Femur (tissue), 1 donor: ENCODE measurements around the gene CMKLR1.

Source experiments
- DNase-seq: peaks from one replicate; pipeline ENCODE4 v3.0.0-alpha.2; 2017

The CMKLR1 gene

GRCh38 chr12:108297895-108298760 lies 41.0 kb downstream of the CMKLR1 start:
- DNase-seq: no peak

DNA sequence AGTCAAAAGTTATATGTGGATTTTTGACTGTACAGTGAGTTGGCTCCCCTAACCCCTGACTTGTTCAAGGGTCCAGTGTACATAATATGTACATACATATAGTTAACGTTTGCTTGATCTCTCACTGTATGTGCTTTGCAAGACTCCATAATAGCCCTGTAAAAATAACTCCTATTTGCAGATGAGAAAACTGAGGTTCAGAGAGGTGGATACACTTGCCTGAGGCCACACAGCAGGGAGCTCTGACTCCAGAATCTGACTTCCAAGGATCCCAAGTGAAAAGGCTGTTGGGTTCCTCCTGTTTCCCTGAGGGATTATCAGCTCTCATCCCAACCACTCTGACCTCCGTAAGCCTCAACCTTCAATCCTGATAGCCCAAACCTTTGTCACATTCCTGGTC lies 41.7 kb downstream of the CMKLR1 start:
- no peak for DNase-seq

DNA sequence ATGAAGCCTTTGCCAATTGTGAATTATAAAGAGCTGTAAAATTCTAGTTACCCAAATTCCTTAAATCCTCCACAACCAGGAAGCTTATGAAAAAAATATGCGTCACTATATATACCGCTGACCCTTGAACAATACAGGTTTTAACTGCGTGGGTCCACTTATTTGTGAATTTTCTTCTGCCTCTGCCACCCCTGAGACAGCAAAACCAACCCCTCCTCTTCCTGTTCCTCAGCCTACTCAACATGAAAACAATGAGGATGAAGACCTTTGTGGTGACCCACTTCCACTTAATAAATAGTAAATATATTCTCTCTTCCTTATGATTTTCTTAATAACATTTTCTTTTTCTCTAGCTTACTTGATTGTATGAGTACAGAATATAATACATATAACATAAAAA lies 42.2 kb downstream of the CMKLR1 start:
- no peak for DNase-seq

- DNase-seq: no peak
Measured at GRCh38 chr12:108295641-108296040, 43.5 kb downstream of the CMKLR1 start.

DNA sequence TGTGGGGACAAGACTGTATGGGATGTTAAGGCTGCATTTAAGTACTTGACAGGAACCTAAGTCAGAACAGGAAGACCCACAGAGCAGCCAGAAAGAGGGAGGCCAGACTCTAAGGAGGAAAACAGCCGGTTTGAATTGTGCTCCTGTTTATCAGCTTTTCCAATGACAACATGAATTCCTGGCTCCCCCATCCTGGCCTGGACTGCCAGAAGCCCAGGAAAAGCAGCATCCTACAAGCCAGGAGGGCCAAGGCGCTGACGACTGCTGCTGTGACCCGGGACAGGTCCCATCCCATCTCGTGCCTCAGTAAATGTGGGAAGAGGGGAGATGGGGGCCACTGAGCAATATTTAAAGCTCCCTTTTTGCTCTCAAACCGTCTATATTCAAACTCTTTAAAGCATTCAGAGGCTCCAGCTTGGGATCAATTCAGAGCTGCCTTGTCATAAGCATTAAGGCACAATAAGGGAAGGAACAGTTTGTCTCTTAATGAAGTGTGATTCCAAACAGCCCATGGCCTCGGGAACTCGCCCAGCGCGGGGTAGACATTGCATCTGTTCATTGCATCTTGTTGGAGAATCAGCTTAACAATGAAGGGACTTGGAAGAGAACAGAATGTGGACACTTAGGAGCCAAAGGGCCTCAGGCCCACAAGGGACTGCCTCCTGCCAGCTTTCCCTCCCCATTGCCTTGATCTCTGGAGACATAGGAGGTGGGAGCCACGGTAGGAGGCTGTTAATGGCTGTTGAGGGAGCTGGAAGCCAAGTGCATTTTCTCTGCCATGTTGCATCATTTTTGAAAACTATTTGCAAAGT lies 49.6 kb downstream of the CMKLR1 start:
- DNase-seq: peak; percentile 84

GRCh38 chr12:108287227-108287626 lies 51.9 kb downstream of the CMKLR1 start:
- DNase-seq: no peak

DNA sequence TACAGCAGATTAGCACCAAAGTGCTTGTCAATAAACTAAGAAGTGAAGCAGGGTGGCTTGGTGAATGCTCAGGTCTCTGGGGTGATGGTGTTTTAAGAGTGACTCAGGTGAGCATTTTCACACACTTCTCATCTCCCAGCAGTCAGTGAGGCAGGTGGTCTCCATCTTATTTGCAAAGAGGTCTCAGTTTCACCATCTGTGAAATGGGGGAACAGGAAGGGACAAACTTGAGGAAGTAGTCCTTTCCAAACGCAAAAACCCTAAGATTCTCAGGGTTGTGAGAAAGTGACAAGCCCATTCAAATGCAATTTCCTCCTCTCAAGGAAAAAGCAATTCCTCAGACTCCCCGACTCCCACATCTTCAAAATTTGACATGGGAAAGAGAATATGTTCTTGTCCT lies 54.1 kb downstream of the CMKLR1 start:
- no peak for DNase-seq

DNA sequence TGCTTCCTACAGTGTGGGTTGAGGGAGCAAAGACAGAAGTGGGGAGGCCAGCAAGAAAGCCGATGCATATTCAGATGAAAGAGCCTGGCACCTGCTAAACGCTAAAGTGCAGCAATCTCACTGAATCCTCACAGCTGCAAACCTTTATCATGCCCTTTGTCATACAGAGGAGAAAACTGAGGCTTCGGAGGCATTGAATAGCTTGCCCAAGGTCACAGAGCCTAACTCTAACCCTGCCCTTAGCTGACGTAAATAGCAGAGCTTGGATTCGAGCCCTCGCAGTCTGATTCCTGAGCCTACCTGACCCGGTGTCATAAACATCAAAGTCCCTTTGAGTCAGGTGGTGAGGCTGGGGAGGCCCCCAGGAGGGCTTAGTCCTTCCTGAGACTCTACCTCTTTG lies 54.9 kb downstream of the CMKLR1 start:
- DNase-seq: no peak

DNA sequence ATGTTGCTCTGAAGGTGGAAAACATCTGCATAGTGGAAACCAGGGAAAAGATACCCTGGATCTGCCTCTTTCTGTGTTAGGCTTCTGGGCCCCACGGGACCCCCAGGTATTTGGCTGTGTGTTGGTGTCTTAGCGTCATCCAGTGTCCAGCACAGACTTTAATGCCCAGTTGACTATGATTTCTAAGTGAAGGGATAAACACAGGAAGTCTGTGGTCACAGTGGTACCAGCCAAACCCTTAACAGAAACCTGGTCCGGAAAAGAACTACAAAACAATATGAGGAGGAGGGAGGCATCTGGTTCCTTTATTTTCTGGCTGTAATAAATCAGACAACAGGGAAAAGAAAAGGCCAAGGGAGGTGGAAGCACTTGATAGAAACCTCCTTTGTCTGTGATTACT lies 56.4 kb downstream of the CMKLR1 start:
- no peak for DNase-seq

- no peak for DNase-seq
Measured at GRCh38 chr12:108282160-108282559, 57.0 kb downstream of the CMKLR1 start.

DNA sequence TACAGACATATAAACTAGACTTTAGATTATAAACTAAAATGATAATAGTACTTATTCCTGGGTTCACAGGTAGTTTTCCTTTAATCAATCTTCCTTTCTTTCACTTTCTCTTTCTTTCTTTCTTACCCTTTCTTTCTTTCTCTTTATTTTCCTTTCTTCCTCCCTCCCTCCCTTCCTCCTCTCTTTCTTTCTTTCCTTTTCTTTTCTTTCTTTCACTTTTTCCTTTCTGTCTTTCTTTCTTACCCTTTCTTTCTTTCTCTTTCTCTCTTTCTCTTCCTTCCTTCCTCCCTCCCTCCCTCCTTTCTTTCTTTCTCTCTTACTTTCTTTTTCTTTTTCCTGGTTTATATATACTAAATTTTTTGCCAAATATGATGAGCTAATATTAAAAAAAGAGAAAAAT lies 61.5 kb downstream of the CMKLR1 start:
- no peak for DNase-seq

DNA sequence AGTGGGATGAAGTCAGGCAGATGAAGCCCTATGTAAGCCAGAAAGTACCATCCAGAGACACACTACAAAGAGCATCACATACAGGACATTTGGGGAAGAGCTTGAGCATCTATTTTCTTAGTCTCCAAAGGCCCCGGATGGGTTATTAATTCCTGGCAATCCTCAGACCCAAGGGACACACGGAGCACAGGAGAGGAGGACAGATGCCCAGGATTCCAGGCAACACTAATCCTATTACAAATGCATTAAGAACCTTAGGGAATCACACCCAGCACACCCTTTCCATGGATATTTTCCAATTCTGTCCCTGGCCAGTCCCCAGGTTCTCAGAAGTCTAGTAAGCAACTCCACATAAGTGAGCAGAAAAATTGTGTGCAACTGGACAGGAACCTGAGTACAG lies 65.9 kb downstream of the CMKLR1 start:
- DNase-seq: no peak

DNA sequence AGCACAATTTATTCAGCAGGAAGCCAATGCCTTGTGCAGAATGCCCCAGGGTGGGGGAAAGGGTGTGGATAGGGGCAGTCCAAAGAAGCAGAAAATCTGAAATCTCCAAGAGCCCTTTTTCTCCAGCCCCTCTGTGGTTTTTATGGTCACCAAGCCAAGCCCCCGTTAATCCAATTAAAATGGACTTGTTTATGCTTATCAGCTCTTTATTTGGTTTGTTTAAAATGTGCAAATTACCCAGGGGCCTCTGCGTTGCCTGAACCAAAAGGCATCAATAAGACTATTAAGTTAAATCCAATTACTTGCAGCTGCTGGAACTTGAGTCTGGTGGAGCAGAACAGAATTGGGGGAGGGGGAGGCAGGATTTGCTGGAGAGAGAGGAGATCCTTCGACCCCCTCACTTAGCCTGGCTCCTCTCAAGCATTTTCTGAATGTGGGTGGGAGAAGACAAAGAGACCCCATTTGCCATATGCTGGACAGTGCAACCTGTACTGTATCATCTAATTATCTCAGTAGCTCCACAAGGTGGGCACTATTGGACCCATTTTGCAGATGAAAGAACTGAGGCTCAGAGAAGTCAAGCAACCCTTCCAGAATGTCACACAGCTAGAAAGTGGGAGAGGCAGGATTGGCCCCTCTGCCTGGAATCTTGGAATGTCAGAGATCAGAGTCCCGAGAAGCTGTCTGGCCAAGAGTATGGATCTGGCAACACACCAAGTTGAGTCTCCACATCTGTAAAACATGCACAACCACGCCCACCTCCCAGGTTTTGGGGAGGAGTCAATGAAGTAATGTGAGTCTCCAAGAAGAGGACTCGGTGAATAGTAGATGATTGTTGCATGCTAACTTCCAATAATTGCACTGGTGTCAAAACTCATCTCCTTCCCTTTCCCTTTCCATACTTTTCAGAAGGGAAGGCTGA lies 66.9 kb downstream of the CMKLR1 start:
- DNase-seq: no peak

- DNase-seq: no peak
Measured at GRCh38 chr12:108270849-108271143, 68.3 kb downstream of the CMKLR1 start.

- DNase-seq: no peak
Measured at GRCh38 chr12:108270035-108270848, 68.9 kb downstream of the CMKLR1 start.

GRCh38 chr12:108269224-108269623 lies 69.9 kb downstream of the CMKLR1 start:
- DNase-seq: no peak

DNA sequence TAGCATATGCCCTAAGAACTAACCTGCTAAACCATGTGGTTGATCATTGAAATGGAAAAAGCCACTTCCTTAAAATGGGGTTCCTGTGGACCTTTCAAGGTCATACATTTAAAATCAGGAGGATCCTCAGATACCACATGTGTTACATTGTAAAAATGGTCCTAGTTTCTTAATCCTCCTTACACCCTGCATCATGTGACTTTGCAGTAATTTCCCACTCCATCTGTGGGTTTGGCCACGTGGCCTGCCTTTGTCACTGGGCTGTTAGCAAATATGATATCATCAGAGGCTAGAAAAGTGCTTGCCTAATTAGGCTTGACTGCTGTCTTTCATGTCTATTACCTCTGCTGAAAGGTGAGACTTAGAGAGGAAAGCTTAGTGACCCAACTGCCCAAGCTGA lies 70.7 kb downstream of the CMKLR1 start:
- no peak for DNase-seq

- no peak for DNase-seq
Measured at GRCh38 chr12:108267450-108267849, 71.7 kb downstream of the CMKLR1 start.

DNA sequence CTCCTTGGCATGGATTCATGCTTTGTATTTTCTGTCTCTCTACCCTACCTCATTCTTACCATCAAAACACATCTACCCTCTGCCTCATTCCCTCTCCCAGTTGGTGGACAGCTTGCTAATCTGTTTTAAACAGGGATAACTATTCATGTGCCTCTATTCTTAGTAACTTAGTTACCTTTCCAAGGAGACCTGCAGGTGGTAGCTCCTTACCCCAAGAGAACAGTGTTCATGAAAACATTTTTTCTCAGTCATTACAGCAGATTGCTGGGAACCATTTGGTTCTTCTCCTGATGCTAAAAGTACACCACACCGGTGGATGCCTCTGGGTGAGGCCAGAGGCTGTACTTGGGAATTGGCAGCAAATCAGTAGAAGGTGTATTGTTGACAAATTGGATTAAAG lies 73.0 kb downstream of the CMKLR1 start:
- DNase-seq: no peak

GRCh38 chr12:108265505-108265904 lies 73.6 kb downstream of the CMKLR1 start:
- no peak for DNase-seq

DNA sequence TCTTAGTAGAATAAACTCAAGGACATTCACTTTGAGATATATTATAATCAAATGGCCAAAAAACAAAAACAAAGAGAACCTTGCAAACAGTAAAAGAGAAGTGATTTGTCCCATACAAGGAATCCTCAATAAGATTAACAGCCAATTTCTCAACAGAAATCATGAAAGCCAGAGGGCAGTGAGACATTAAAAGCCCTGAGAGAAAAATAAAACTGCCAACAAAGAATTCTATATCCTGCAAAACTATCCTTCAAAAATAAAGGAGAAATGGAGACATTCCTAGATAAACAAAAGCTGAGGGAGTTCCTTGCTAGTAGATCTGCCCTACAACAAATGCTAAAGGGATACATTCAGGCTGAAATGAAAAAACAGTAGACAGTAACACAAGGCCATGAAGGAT lies 78.1 kb downstream of the CMKLR1 start:
- no peak for DNase-seq

DNA sequence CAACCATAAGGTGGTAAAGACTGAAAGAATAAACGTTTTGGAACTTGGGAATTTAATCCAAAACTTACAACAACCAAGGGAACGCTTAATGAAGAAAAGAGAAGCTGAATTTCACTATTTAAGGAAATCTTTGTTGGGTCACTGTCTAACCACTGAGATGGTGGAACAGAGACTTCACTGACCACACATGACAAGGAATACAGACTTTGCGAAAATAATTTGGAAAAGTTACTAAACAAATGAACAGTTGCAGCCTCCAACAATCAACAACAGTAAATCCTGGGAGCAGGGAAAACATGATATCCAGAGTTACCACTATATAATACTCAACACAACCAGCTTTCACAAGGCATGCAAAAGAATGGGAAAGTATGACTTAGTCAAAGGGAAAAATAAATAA lies 79.1 kb downstream of the CMKLR1 start:
- no peak for DNase-seq
